HL-60 (cell line): Measurements from ENCODE around the gene IMMP2L.

ENCODE experiments used
- GABPA ChIP-seq: IDR thresholded peaks from 2 replicates; pipeline ENCODE4 v1.6.1; 2012; ENCODE audit warnings: low read depth
- POLR2AphosphoS5 ChIP-seq: IDR thresholded peaks from 2 replicates; pipeline ENCODE4 v1.6.1; 2012; ENCODE audit warnings: low read depth
- TF ChIP-seq, protein P1 (sequence below): IDR thresholded peaks from one replicate; pipeline ENCODE4 v1.5.1; 2011; ENCODE audit warnings: low read length, control low read depth, inconsistent platforms; ENCODE audit not compliant: insufficient read depth
- TF ChIP-seq, protein P2 (sequence below): IDR thresholded peaks from 2 replicates; pipeline ENCODE4 v1.6.1; 2012; ENCODE audit warnings: low read depth; ENCODE audit not compliant: insufficient replicate concordance

DNA sequence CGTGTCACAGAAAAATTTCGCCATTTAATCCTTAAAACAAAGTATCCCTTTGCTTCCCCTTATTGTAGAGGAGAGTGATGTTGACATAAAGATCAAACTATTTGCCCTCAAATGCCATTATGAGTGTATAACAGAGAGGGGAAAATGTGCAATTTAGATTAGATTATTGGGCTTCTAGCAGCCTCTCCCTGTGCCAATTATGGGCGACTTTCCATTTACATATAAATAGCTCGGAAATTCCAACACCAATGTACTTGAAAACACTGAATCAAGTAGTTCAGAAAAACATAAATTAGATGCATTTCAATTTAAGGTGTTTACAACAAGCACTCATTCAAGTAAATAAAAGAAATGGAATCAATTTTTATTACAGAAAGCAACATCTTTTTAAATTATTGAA lies 535.9 kb downstream of the IMMP2L start:
- TF ChIP-seq, protein P1, sequence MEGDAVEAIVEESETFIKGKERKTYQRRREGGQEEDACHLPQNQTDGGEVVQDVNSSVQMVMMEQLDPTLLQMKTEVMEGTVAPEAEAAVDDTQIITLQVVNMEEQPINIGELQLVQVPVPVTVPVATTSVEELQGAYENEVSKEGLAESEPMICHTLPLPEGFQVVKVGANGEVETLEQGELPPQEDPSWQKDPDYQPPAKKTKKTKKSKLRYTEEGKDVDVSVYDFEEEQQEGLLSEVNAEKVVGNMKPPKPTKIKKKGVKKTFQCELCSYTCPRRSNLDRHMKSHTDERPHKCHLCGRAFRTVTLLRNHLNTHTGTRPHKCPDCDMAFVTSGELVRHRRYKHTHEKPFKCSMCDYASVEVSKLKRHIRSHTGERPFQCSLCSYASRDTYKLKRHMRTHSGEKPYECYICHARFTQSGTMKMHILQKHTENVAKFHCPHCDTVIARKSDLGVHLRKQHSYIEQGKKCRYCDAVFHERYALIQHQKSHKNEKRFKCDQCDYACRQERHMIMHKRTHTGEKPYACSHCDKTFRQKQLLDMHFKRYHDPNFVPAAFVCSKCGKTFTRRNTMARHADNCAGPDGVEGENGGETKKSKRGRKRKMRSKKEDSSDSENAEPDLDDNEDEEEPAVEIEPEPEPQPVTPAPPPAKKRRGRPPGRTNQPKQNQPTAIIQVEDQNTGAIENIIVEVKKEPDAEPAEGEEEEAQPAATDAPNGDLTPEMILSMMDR: no peak
- TF ChIP-seq POLR2AphosphoS5 (no peak), GABPA (no peak)
- TF ChIP-seq, protein P2, sequence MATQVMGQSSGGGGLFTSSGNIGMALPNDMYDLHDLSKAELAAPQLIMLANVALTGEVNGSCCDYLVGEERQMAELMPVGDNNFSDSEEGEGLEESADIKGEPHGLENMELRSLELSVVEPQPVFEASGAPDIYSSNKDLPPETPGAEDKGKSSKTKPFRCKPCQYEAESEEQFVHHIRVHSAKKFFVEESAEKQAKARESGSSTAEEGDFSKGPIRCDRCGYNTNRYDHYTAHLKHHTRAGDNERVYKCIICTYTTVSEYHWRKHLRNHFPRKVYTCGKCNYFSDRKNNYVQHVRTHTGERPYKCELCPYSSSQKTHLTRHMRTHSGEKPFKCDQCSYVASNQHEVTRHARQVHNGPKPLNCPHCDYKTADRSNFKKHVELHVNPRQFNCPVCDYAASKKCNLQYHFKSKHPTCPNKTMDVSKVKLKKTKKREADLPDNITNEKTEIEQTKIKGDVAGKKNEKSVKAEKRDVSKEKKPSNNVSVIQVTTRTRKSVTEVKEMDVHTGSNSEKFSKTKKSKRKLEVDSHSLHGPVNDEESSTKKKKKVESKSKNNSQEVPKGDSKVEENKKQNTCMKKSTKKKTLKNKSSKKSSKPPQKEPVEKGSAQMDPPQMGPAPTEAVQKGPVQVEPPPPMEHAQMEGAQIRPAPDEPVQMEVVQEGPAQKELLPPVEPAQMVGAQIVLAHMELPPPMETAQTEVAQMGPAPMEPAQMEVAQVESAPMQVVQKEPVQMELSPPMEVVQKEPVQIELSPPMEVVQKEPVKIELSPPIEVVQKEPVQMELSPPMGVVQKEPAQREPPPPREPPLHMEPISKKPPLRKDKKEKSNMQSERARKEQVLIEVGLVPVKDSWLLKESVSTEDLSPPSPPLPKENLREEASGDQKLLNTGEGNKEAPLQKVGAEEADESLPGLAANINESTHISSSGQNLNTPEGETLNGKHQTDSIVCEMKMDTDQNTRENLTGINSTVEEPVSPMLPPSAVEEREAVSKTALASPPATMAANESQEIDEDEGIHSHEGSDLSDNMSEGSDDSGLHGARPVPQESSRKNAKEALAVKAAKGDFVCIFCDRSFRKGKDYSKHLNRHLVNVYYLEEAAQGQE: no peak
